ENCODE measurements around the gene ZG16. TPM values are rescaled to one million over a fixed set of nuclear protein-coding genes. Genes with fewer than 3 reads are reported as not detected.
"Not testable (repeated sequence)": the region's sequence is repeated elsewhere in the genome, so short reads cannot be mapped to it uniquely, and the experiment has no call there.

The ZG16 gene
- not detected for total RNA-seq
- polyA plus RNA-seq = not detected
- long read RNA-seq, donor 1 = 0 reads
- long read RNA-seq, donor 2 = 0 reads
- long read RNA-seq, donor 3 = 0 reads
- long read RNA-seq, donor 4 = 0 reads

- ATAC-seq (no peak), DNase-seq (peak in 1 of 3 donors; percentile 5)
- Histone ChIP-seq H3K27me3 (ENCODE audit: control insufficient read depth, insufficient read depth) (no peaks in the 10 kb centered on the region), H3K9me3 (ENCODE audit: control insufficient read depth, low read length) (no peaks in the 10 kb centered on the region), H3K27ac (ENCODE audit: low read length) (no peak within 1 kb of the TSS), H3K4me3 (ENCODE audit: low read length) (no peak within 1 kb of the TSS), H3K4me1 (ENCODE audit: control insufficient read depth, insufficient read depth, low read length) (no peaks in the 10 kb centered on the region)
- WGBS = 72% methylated on average over 10 of the region's 10 CpGs
- intact Hi-C loops (cut with DNase I) = no loop called here
Observed at GRCh38 chr16:29777576-29778350, at the start of gene ZG16. Gene ZG16 (plus strand): TSS chr16:29778256. CDS start chr16:29779267, 1,011 bp downstream.

- ATAC-seq (peak; percentile 54 to 59), DNase-seq (no peak)
- H3K4me3 ChIP-seq (ENCODE audit: low read length) = peak overlapping the region; percentile 32
- H3K27me3 ChIP-seq (ENCODE audit: control insufficient read depth, insufficient read depth) = no peaks in the 10 kb centered on the region
- intact Hi-C loops (cut with DNase I) = no loop called here
- no peaks in the 10 kb centered on the region for H3K9me3 ChIP-seq (ENCODE audit: control insufficient read depth, low read length)
- H3K27ac ChIP-seq (ENCODE audit: low read length) = no peak overlapping the region
- WGBS = 39% methylated on average over 6 of the region's 6 CpGs
- no peaks in the 10 kb centered on the region for H3K4me1 ChIP-seq (ENCODE audit: control insufficient read depth, insufficient read depth, low read length)
Observed at GRCh38 chr16:29729116-29729521, 48.9 kb upstream of the ZG16 start.

GRCh38 chr16:29730649-29731048, 47.4 kb upstream of the ZG16 start:
- no peaks in the 10 kb centered on the region for H3K9me3 ChIP-seq (ENCODE audit: control insufficient read depth, low read length)
- ATAC-seq = no peak
- intact Hi-C loops (cut with DNase I) = no loop called here
- no peak for DNase-seq
- H3K4me3 ChIP-seq (ENCODE audit: low read length) = no peak overlapping the region
- no peak overlapping the region for H3K27ac ChIP-seq (ENCODE audit: low read length)
- no peaks in the 10 kb centered on the region for H3K27me3 ChIP-seq (ENCODE audit: control insufficient read depth, insufficient read depth)
- 68% methylated on average over 7 of the region's 7 CpGs for WGBS
- no peaks in the 10 kb centered on the region for H3K4me1 ChIP-seq (ENCODE audit: control insufficient read depth, insufficient read depth, low read length)

GRCh38 chr16:29731768-29732601, 46.1 kb upstream of the ZG16 start:
- ATAC-seq; H3K27ac ChIP-seq (ENCODE audit: low read length); H3K4me3 ChIP-seq (ENCODE audit: low read length); H3K9me3 ChIP-seq (ENCODE audit: control insufficient read depth, low read length); intact Hi-C loops (cut with DNase I); DNase-seq; H3K4me1 ChIP-seq (ENCODE audit: control insufficient read depth, insufficient read depth, low read length); H3K27me3 ChIP-seq (ENCODE audit: control insufficient read depth, insufficient read depth): not testable (repeated sequence)
- 81% methylated on average over 13 of the region's 13 CpGs for WGBS

- H3K4me3 ChIP-seq (ENCODE audit: low read length) = no peak overlapping the region
- DNase-seq (no peak), ATAC-seq (no peak)
- intact Hi-C loops (cut with DNase I) = no loop called here
- no peaks in the 10 kb centered on the region for H3K9me3 ChIP-seq (ENCODE audit: control insufficient read depth, low read length)
- whole genome bisulfite sequencing = 52% methylated on average over 1 of the region's 1 CpG
- H3K27me3 ChIP-seq (ENCODE audit: control insufficient read depth, insufficient read depth) = no peaks in the 10 kb centered on the region
- no peaks in the 10 kb centered on the region for H3K4me1 ChIP-seq (ENCODE audit: control insufficient read depth, insufficient read depth, low read length)
- no peak overlapping the region for H3K27ac ChIP-seq (ENCODE audit: low read length)
Observed at GRCh38 chr16:29734786-29735185, 43.3 kb upstream of the ZG16 start.

- no peak overlapping the region for H3K4me3 ChIP-seq (ENCODE audit: low read length)
- H3K27ac ChIP-seq (ENCODE audit: low read length) = no peak overlapping the region
- ATAC-seq (no peak), DNase-seq (no peak)
- WGBS = 35% methylated on average over 5 of the region's 5 CpGs
- H3K9me3 ChIP-seq (ENCODE audit: control insufficient read depth, low read length) = no peaks in the 10 kb centered on the region
- H3K27me3 ChIP-seq (ENCODE audit: control insufficient read depth, insufficient read depth) = no peaks in the 10 kb centered on the region
- intact Hi-C loops (cut with DNase I) = no loop called here
- H3K4me1 ChIP-seq (ENCODE audit: control insufficient read depth, insufficient read depth, low read length) = no peaks in the 10 kb centered on the region
Observed at GRCh38 chr16:29736112-29736511, 41.9 kb upstream of the ZG16 start.

GRCh38 chr16:29736764-29737163, 41.3 kb upstream of the ZG16 start:
- H3K4me1 ChIP-seq (ENCODE audit: control insufficient read depth, insufficient read depth, low read length) = no peaks in the 10 kb centered on the region
- no peaks in the 10 kb centered on the region for H3K9me3 ChIP-seq (ENCODE audit: control insufficient read depth, low read length)
- H3K27ac ChIP-seq (ENCODE audit: low read length) = no peak overlapping the region
- no peaks in the 10 kb centered on the region for H3K27me3 ChIP-seq (ENCODE audit: control insufficient read depth, insufficient read depth)
- H3K4me3 ChIP-seq (ENCODE audit: low read length) = no peak overlapping the region
- ATAC-seq = no peak
- intact Hi-C loops (cut with DNase I) = no loop called here
- DNase-seq = no peak
- WGBS = 77% methylated on average over 6 of the region's 6 CpGs

GRCh38 chr16:29737713-29738112, 40.3 kb upstream of the ZG16 start:
- no peak for ATAC-seq
- Histone ChIP-seq H3K4me3 (ENCODE audit: low read length) (no peak overlapping the region), H3K27me3 (ENCODE audit: control insufficient read depth, insufficient read depth) (no peaks in the 10 kb centered on the region), H3K4me1 (ENCODE audit: control insufficient read depth, insufficient read depth, low read length) (no peaks in the 10 kb centered on the region), H3K9me3 (ENCODE audit: control insufficient read depth, low read length) (no peaks in the 10 kb centered on the region), H3K27ac (ENCODE audit: low read length) (no peak overlapping the region)
- intact Hi-C loops (cut with DNase I) = no loop called here
- DNase-seq = no peak
- WGBS = 72% methylated on average over 5 of the region's 5 CpGs

- H3K4me1 ChIP-seq (ENCODE audit: control insufficient read depth, insufficient read depth, low read length) = no peaks in the 10 kb centered on the region
- H3K27ac ChIP-seq (ENCODE audit: low read length) = no peak overlapping the region
- H3K27me3 ChIP-seq (ENCODE audit: control insufficient read depth, insufficient read depth) = no peaks in the 10 kb centered on the region
- H3K9me3 ChIP-seq (ENCODE audit: control insufficient read depth, low read length) = no peaks in the 10 kb centered on the region
- DNase-seq (no peak), ATAC-seq (no peak)
- WGBS = 72% methylated on average over 2 of the region's 2 CpGs
- H3K4me3 ChIP-seq (ENCODE audit: low read length) = no peak overlapping the region
- intact Hi-C loops (cut with DNase I) = no loop called here
Observed at GRCh38 chr16:29738514-29738913, 39.5 kb upstream of the ZG16 start.

GRCh38 chr16:29739927-29740629, 38.0 kb upstream of the ZG16 start:
- H3K27ac ChIP-seq (ENCODE audit: low read length); intact Hi-C loops (cut with DNase I): not testable (repeated sequence)
- 75% methylated on average over 6 of the region's 6 CpGs for WGBS

GRCh38 chr16:29740630-29741015, 37.4 kb upstream of the ZG16 start:
- H3K27me3 ChIP-seq (ENCODE audit: control insufficient read depth, insufficient read depth); H3K4me3 ChIP-seq (ENCODE audit: low read length); DNase-seq; intact Hi-C loops (cut with DNase I); H3K9me3 ChIP-seq (ENCODE audit: control insufficient read depth, low read length); H3K27ac ChIP-seq (ENCODE audit: low read length); H3K4me1 ChIP-seq (ENCODE audit: control insufficient read depth, insufficient read depth, low read length); ATAC-seq: not testable (repeated sequence)
- 41% methylated on average over 11 of the region's 11 CpGs for WGBS

More at GRCh38 chr16:29739927-29740629, 38.0 kb upstream of the ZG16 start:
- H3K9me3 ChIP-seq (ENCODE audit: control insufficient read depth, low read length); H3K27me3 ChIP-seq (ENCODE audit: control insufficient read depth, insufficient read depth); H3K4me1 ChIP-seq (ENCODE audit: control insufficient read depth, insufficient read depth, low read length); ATAC-seq; H3K4me3 ChIP-seq (ENCODE audit: low read length): not testable (repeated sequence)
- peak in 1 of 3 donors; percentile 6 for DNase-seq

Data from right cardiac atrium (tissue), 5 donors.